Middle frontal gyrus (tissue), 1 donor: ENCODE data around the gene RHOF.
A peak's percentile ranks its signal among the peaks of the same experiment; 100 is the strongest.
"Not testable (repeated sequence)": the region's sequence is repeated elsewhere in the genome, so short reads cannot be mapped to it uniquely, and the experiment has no call there.

Experiments used
- DNase-seq: peaks from one replicate; pipeline ENCODE4 v3.0.0-alpha.2; 2015; ENCODE audit warnings: low spot score; ENCODE audit errors: extremely low spot score

Gene RHOF

GRCh38 chr12:121776190-121777098, 17.0 kb downstream of the RHOF start:
- no peak for DNase-seq

GRCh38 chr12:121775501-121775900, 18.0 kb downstream of the RHOF start:
- DNase-seq = no peak

- no peak for DNase-seq
Measured at GRCh38 chr12:121774968-121775474, 18.5 kb downstream of the RHOF start.

- DNase-seq = no peak
Measured at GRCh38 chr12:121773011-121773777, 20.3 kb downstream of the RHOF start.

- no peak for DNase-seq
Measured at GRCh38 chr12:121770813-121771625, 22.5 kb downstream of the RHOF start.

- no peak for DNase-seq
Measured at GRCh38 chr12:121770388-121770787, 23.1 kb downstream of the RHOF start.

GRCh38 chr12:121769831-121770301, 23.6 kb downstream of the RHOF start:
- no peak for DNase-seq

- DNase-seq = no peak
Measured at GRCh38 chr12:121769297-121769830, 24.1 kb downstream of the RHOF start.

- DNase-seq = peak; percentile 31
Measured at GRCh38 chr12:121767525-121768016, 25.9 kb downstream of the RHOF start.

- DNase-seq = no peak
Measured at GRCh38 chr12:121766290-121767039, 27.0 kb downstream of the RHOF start.

GRCh38 chr12:121765573-121765972, 27.9 kb downstream of the RHOF start:
- DNase-seq = no peak

- no peak for DNase-seq
Measured at GRCh38 chr12:121764808-121765207, 28.7 kb downstream of the RHOF start.

GRCh38 chr12:121762269-121762668, 31.2 kb downstream of the RHOF start:
- DNase-seq = no peak

GRCh38 chr12:121758536-121758935, 35.0 kb downstream of the RHOF start:
- not testable (repeated sequence) for DNase-seq

GRCh38 chr12:121755591-121755990, 37.9 kb downstream of the RHOF start:
- DNase-seq = no peak

- DNase-seq = no peak
Measured at GRCh38 chr12:121754836-121755235, 38.7 kb downstream of the RHOF start.

- peak; percentile 66 for DNase-seq
Measured at GRCh38 chr12:121753844-121754264, 39.6 kb downstream of the RHOF start.

GRCh38 chr12:121751749-121752351, 41.6 kb downstream of the RHOF start:
- no peak for DNase-seq

GRCh38 chr12:121751034-121751433, 42.5 kb downstream of the RHOF start:
- DNase-seq = no peak
